IPS-11a (cell line): Measurements from ENCODE around the gene PCDH1.

ENCODE experiments used
- H3K4me3 ChIP-seq: one replicate; pipeline ENCODE4 v1.5.1; 2013; ENCODE audit warnings: low read depth, low read length, control low read depth

The PCDH1 gene

GRCh38 chr5:141814064-141814964 is 63.9 kb downstream of the PCDH1 start:
- no peak overlapping the region for H3K4me3 ChIP-seq

- H3K4me3 ChIP-seq: no peak overlapping the region
These were observed 65.7 kb downstream of the PCDH1 start for GRCh38 chr5:141812512-141812911.

- no peak overlapping the region for H3K4me3 ChIP-seq
These were observed 66.7 kb downstream of the PCDH1 start for GRCh38 chr5:141811287-141812155.

GRCh38 chr5:141810702-141811101 is 67.5 kb downstream of the PCDH1 start:
- H3K4me3 ChIP-seq: no peak overlapping the region

- no peak overlapping the region for H3K4me3 ChIP-seq
These were observed 68.7 kb downstream of the PCDH1 start for GRCh38 chr5:141809380-141810096.

GRCh38 chr5:141808857-141809256 is 69.4 kb downstream of the PCDH1 start:
- H3K4me3 ChIP-seq: no peak overlapping the region

GRCh38 chr5:141807732-141808131 is 70.5 kb downstream of the PCDH1 start:
- no peak overlapping the region for H3K4me3 ChIP-seq

- no peak overlapping the region for H3K4me3 ChIP-seq
These were observed 70.9 kb downstream of the PCDH1 start for GRCh38 chr5:141807329-141807728.

GRCh38 chr5:141806626-141807025 is 71.6 kb downstream of the PCDH1 start:
- H3K4me3 ChIP-seq: no peak overlapping the region

- H3K4me3 ChIP-seq: no peak overlapping the region
These were observed 72.2 kb downstream of the PCDH1 start for GRCh38 chr5:141805874-141806595.

GRCh38 chr5:141804475-141804874 is 73.7 kb downstream of the PCDH1 start:
- no peak overlapping the region for H3K4me3 ChIP-seq
